ENCODE results near the gene MACROD1. TPM values are rescaled to one million over a fixed set of nuclear protein-coding genes. Genes with fewer than 3 reads are reported as not detected.

The MACROD1 gene
- polyA plus RNA-seq, 2 donors: 25.6 to 75.6 TPM

DNA sequence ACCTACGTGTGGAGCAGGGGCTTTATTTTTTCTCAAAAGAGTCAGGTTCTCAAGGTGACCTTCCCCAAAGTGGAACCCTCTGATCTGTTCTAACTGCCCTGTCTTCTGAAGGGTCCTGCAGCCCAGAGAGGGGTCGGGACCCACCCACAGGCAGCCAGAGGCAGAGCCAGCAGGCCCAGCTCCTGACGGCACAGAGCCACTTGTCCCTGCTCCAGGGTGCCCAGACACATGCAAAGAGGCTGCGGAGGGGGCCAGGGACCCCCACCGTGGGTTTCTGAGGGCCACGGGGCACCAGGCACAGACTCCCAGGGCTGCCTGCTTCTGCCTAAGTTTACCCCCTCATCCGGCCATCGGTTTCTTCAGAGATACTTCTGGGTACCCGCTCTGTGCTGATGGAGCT is 93.0 kb downstream of the MACROD1 start:
- H3K36me3 ChIP-seq (ENCODE audit: control insufficient read depth in 2 of 2, insufficient read depth in 2 of 2, low read length in 1 of 2): peaks cover 0 to 4% of the 10 kb centered on the region in 2 donors
- 89 to 91% methylated on average over 9 of the region's 9 CpGs for WGBS, 2 donors
- H3K9me3 ChIP-seq (ENCODE audit: control insufficient read depth in 2 of 2, insufficient read depth in 1 of 2, low read depth in 1 of 2, low read length in 1 of 2): no peaks in the 10 kb centered on the region
- no peaks in the 10 kb centered on the region for H3K4me1 ChIP-seq (ENCODE audit: control insufficient read depth in 2 of 2, insufficient read depth in 2 of 2, low read length in 1 of 2)
- no peak overlapping the region for H3K27ac ChIP-seq (ENCODE audit: low read depth in 2 of 2, low read length in 1 of 2)
- no peak overlapping the region for H3K4me3 ChIP-seq (ENCODE audit: low read depth in 1 of 2, low read length in 2 of 2)
- no peaks in the 10 kb centered on the region for H3K27me3 ChIP-seq (ENCODE audit: control insufficient read depth in 1 of 2, insufficient read depth in 2 of 2, low read length in 2 of 2)

DNA sequence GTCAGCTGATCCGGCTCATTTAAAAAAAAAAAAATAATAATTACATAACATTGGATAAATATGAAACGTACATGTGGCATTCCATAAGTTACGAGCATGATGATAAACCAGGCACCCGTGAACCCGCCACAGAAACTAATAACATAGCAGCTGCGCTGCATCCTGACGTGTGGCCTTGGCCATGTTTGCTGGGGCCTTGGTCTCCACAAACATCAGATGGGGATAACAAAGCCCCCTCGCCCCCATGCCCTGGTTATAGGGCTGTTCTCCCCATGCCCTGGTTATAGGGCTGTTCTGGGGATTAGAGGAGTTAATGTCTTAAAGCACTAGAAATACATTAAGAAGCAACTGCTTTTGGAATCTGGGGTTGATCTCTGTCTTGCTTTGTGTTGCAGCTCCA is 93.5 kb downstream of the MACROD1 start:
- H3K4me1 ChIP-seq (ENCODE audit: control insufficient read depth in 2 of 2, insufficient read depth in 2 of 2, low read length in 1 of 2): no peaks in the 10 kb centered on the region
- H3K27ac ChIP-seq (ENCODE audit: low read depth in 2 of 2, low read length in 1 of 2): no peak overlapping the region
- 78 to 81% methylated on average over 8 of the region's 8 CpGs for WGBS, 2 donors
- no peaks in the 10 kb centered on the region for H3K27me3 ChIP-seq (ENCODE audit: control insufficient read depth in 1 of 2, insufficient read depth in 2 of 2, low read length in 2 of 2)
- H3K4me3 ChIP-seq (ENCODE audit: low read depth in 1 of 2, low read length in 2 of 2): no peak overlapping the region
- no peaks in the 10 kb centered on the region for H3K9me3 ChIP-seq (ENCODE audit: control insufficient read depth in 2 of 2, insufficient read depth in 1 of 2, low read depth in 1 of 2, low read length in 1 of 2)
- H3K36me3 ChIP-seq (ENCODE audit: control insufficient read depth in 2 of 2, insufficient read depth in 2 of 2, low read length in 1 of 2): peaks cover 0 to 4% of the 10 kb centered on the region in 2 donors

DNA sequence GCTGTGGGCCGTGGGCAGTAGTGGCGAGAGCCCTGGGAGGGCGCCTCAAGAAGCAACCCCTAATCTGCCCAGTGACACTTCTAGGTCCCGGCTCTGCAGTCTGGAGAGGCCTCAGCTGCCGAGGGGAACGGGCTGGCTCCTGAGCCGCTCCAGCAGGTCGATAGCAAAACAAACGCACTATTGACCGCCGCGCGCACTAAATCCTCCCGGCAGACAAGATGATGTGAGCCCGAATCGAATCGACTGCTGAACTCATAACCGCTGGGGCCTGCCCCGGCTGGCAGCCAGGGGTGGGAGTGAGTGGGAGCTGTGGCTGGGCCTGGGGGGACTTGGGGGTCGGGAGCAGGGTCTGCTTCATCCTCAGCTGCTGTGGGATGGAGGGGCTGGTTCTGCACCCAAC is 94.1 kb downstream of the MACROD1 start:
- 83 to 88% methylated on average over 20 of the region's 20 CpGs for WGBS, 2 donors
- no peak overlapping the region for H3K27ac ChIP-seq (ENCODE audit: low read depth in 2 of 2, low read length in 1 of 2)
- no peaks in the 10 kb centered on the region for H3K27me3 ChIP-seq (ENCODE audit: control insufficient read depth in 1 of 2, insufficient read depth in 2 of 2, low read length in 2 of 2)
- H3K4me1 ChIP-seq (ENCODE audit: control insufficient read depth in 2 of 2, insufficient read depth in 2 of 2, low read length in 1 of 2): no peaks in the 10 kb centered on the region
- no peaks in the 10 kb centered on the region for H3K9me3 ChIP-seq (ENCODE audit: control insufficient read depth in 2 of 2, insufficient read depth in 1 of 2, low read depth in 1 of 2, low read length in 1 of 2)
- H3K4me3 ChIP-seq (ENCODE audit: low read depth in 1 of 2, low read length in 2 of 2): no peak overlapping the region
- H3K36me3 ChIP-seq (ENCODE audit: control insufficient read depth in 2 of 2, insufficient read depth in 2 of 2, low read length in 1 of 2): peaks cover 0 to 4% of the 10 kb centered on the region in 2 donors

DNA sequence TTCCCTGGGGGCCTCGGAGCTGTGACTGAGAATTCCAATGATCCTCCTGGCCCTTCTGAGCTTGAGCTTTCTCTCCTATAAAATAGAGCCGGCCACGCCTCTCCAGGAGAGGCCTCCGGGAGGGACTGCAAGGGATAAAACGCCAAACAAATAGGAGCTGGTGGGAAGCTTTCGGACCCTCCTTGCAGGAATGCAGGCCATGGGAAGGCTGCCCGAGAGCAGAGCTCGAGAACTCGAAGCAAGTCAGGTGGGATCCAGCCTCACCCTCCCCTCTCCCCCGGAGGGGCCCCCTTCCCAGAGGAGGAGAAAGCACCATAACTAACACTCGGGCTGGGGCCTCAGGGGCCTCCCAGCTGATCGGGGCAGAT is 95.6 kb downstream of the MACROD1 start:
- Histone ChIP-seq H3K36me3 (ENCODE audit: control insufficient read depth in 2 of 2, insufficient read depth in 2 of 2, low read length in 1 of 2) (no peaks in the 10 kb centered on the region), H3K27ac (ENCODE audit: low read depth in 2 of 2, low read length in 1 of 2) (no peak overlapping the region), H3K27me3 (ENCODE audit: control insufficient read depth in 1 of 2, insufficient read depth in 2 of 2, low read length in 2 of 2) (no peaks in the 10 kb centered on the region), H3K9me3 (ENCODE audit: control insufficient read depth in 2 of 2, insufficient read depth in 1 of 2, low read depth in 1 of 2, low read length in 1 of 2) (no peaks in the 10 kb centered on the region), H3K4me3 (ENCODE audit: low read depth in 1 of 2, low read length in 2 of 2) (no peak overlapping the region), H3K4me1 (ENCODE audit: control insufficient read depth in 2 of 2, insufficient read depth in 2 of 2, low read length in 1 of 2) (no peaks in the 10 kb centered on the region)
- WGBS, 2 donors: 78% methylated on average over 12 of the region's 12 CpGs

DNA sequence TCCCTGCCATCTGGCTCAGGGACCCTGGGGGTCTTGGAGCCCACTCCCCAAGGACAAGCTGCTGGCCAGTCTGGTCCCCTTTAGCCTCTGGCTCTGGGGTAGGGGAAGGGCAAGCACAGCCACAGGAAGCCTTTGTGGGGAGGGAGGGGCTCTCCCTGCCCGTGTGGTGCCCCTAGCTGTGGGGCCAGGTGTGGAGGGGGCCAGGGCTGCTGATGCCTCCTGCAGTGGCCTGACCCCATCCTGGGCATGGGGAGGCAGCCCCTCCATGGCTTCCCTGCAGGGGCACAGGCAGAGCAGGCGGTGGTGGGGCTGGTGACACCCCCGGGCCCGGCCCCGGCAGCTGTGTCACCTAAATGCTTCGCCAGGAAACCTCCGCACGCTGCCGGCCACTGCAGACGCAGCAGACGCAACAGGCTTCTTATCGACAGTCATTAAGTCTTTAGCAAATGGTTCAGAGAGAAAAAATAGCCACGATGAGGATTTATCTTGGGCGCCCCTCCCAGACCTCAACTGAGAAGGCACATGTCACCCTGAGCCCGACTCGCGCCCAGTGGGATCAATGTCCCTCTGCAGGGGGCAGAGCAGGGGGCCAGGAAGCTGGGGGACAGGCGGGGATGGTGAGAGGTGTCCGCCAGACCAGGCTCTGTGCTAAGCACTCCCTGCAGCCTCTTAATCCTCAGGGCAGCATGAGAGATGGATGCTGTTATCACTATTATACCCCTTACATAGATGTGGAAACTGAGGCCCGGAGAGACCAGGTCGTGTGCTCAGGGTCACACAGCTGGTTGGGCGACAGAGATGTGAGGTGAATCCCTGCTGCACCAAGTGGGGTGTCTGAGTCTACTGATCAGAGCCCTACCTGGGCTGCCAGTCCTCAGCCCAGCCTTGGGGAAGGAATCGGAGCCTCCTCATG is 96.3 kb downstream of the MACROD1 start:
- H3K9me3 ChIP-seq (ENCODE audit: control insufficient read depth in 2 of 2, insufficient read depth in 1 of 2, low read depth in 1 of 2, low read length in 1 of 2): no peaks in the 10 kb centered on the region
- no peaks in the 10 kb centered on the region for H3K27me3 ChIP-seq (ENCODE audit: control insufficient read depth in 1 of 2, insufficient read depth in 2 of 2, low read length in 2 of 2)
- no peak overlapping the region for H3K27ac ChIP-seq (ENCODE audit: low read depth in 2 of 2, low read length in 1 of 2)
- no peak overlapping the region for H3K4me3 ChIP-seq (ENCODE audit: low read depth in 1 of 2, low read length in 2 of 2)
- H3K4me1 ChIP-seq (ENCODE audit: control insufficient read depth in 2 of 2, insufficient read depth in 2 of 2, low read length in 1 of 2): no peaks in the 10 kb centered on the region
- WGBS, 2 donors: 81 to 86% methylated on average over 23 of the region's 23 CpGs
- H3K36me3 ChIP-seq (ENCODE audit: control insufficient read depth in 2 of 2, insufficient read depth in 2 of 2, low read length in 1 of 2): no peaks in the 10 kb centered on the region

DNA sequence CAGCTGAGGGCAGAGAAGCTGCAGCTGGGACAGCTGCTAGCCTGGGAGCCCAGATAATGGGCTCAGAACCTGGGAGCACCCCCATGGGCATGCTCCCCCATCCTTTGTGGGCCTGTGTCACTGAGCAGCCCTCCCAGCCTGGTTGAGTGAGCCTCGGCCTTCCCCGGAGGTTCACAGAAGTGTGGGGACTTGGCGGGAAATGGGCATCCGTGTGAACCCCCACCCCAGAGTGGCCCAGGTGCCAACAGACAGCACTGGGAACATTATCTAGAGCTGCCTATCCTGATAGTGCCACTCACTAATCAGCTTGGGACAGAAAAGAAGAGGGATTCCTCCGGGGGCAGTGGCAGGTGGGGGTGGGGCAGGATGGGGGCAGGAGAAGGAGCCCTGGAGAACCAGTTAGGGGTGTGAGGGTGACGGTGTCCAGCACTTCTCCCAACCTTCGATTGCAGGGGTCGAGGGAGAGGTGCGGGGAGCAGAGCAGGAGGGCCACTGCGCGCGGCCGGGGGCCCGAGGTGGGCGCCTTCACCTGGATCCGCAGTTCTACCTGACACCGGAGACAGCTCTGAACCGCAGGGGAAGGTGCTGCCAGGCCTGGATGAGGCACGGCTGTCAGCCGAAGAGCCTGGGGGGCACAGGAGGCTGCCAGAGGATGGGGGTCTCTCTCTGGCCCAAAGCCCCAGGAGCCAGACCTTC is 97.1 kb downstream of the MACROD1 start:
- WGBS, 2 donors: 92 to 93% methylated on average over 20 of the region's 20 CpGs
- H3K4me1 ChIP-seq (ENCODE audit: control insufficient read depth in 2 of 2, insufficient read depth in 2 of 2, low read length in 1 of 2): no peaks in the 10 kb centered on the region
- no peaks in the 10 kb centered on the region for H3K27me3 ChIP-seq (ENCODE audit: control insufficient read depth in 1 of 2, insufficient read depth in 2 of 2, low read length in 2 of 2)
- no peaks in the 10 kb centered on the region for H3K9me3 ChIP-seq (ENCODE audit: control insufficient read depth in 2 of 2, insufficient read depth in 1 of 2, low read depth in 1 of 2, low read length in 1 of 2)
- H3K4me3 ChIP-seq (ENCODE audit: low read depth in 1 of 2, low read length in 2 of 2): no peak overlapping the region
- H3K36me3 ChIP-seq (ENCODE audit: control insufficient read depth in 2 of 2, insufficient read depth in 2 of 2, low read length in 1 of 2): no peaks in the 10 kb centered on the region
- no peak overlapping the region for H3K27ac ChIP-seq (ENCODE audit: low read depth in 2 of 2, low read length in 1 of 2)

DNA sequence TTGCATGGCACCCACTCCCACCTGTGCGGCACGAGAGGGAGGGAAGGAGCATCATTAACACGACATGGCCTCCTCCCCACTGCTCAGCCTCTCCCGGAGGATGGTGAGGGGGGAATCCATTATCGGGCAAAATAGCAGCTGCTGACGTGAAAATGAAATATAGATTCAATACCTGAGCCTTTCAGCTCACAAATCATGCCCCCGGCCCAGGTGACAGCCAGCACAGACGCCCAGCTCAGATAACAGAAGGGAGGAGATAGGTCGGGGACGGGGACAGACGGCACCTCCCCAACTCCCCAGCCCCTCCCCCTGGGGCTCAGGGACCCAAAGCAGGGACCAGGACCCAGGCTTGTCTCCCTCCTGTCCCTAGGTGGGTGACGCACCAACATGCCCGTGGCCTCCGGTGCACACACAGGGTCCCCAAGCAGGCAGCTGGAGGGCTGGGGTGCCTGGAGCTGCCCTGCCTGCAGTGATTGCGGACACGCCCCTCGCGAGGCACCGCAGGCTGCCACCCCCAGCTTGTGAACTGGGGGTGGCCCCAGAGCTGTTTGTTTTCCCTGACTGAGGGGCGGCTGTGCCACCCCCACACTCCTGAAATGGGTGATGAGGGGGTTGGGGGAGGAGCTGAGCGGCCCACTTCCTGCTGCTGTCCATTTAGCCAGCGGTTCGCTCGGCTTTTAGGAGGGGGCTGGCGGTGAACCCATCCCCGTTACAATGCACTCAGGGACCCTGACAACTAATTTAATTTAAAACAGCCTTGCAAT is 98.5 kb downstream of the MACROD1 start:
- no peak overlapping the region for H3K4me3 ChIP-seq (ENCODE audit: low read depth in 1 of 2, low read length in 2 of 2)
- H3K27ac ChIP-seq (ENCODE audit: low read depth in 2 of 2, low read length in 1 of 2): no peak overlapping the region
- no peaks in the 10 kb centered on the region for H3K36me3 ChIP-seq (ENCODE audit: control insufficient read depth in 2 of 2, insufficient read depth in 2 of 2, low read length in 1 of 2)
- no peaks in the 10 kb centered on the region for H3K9me3 ChIP-seq (ENCODE audit: control insufficient read depth in 2 of 2, insufficient read depth in 1 of 2, low read depth in 1 of 2, low read length in 1 of 2)
- WGBS, 2 donors: 73% methylated on average over 26 of the region's 26 CpGs
- H3K27me3 ChIP-seq (ENCODE audit: control insufficient read depth in 1 of 2, insufficient read depth in 2 of 2, low read length in 2 of 2): no peaks in the 10 kb centered on the region
- H3K4me1 ChIP-seq (ENCODE audit: control insufficient read depth in 2 of 2, insufficient read depth in 2 of 2, low read length in 1 of 2): no peaks in the 10 kb centered on the region

DNA sequence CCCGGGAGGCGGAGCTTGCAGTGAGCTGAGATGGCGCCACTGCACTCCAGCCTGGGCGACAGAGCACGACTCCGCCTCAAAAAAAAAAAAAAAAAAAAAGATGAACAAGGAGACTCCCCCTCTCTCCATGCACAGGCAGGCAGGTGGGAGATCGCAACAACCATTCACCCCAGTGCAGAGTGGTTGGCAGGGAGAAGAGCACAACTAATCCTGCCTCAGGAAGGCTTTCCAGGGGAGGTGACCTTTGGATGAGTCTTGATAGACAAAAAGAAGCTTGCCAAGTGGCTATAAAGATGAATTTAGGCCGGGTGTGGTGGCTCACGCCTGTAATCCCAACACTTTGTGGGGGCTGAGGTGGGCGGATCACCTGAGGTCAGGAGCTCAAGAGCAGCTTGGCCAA is 100.2 kb downstream of the MACROD1 start:
- no peak overlapping the region for H3K27ac ChIP-seq (ENCODE audit: low read depth in 2 of 2, low read length in 1 of 2)
- no peaks in the 10 kb centered on the region for H3K36me3 ChIP-seq (ENCODE audit: control insufficient read depth in 2 of 2, insufficient read depth in 2 of 2, low read length in 1 of 2)
- WGBS, 2 donors: 91 to 92% methylated on average over 10 of the region's 10 CpGs
- H3K9me3 ChIP-seq (ENCODE audit: control insufficient read depth in 2 of 2, insufficient read depth in 1 of 2, low read depth in 1 of 2, low read length in 1 of 2): no peaks in the 10 kb centered on the region
- H3K4me3 ChIP-seq (ENCODE audit: low read depth in 1 of 2, low read length in 2 of 2): no peak overlapping the region
- peaks cover 3 to 4% of the 10 kb centered on the region in 2 donors for H3K4me1 ChIP-seq (ENCODE audit: control insufficient read depth in 2 of 2, insufficient read depth in 2 of 2, low read length in 1 of 2)
- peaks cover 0 to 3% of the 10 kb centered on the region in 2 donors for H3K27me3 ChIP-seq (ENCODE audit: control insufficient read depth in 1 of 2, insufficient read depth in 2 of 2, low read length in 2 of 2)

DNA sequence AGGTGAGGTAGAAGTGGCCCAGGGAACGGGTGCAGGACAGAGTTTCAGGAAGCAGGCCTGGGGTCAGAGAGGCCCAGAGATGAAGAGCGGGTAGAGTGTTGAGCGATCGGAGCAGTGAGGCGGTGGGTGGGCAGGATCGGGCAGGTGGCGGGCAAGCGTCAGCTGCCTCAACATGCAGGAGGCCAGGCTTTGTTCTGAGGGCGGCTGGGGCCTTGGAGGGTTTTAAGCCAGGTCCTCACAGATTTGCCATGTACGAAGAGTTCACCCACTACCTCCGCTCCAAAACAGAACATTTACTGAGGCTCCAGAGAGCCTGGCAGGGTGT is 100.8 kb downstream of the MACROD1 start:
- Histone ChIP-seq H3K36me3 (ENCODE audit: control insufficient read depth in 2 of 2, insufficient read depth in 2 of 2, low read length in 1 of 2) (no peaks in the 10 kb centered on the region), H3K9me3 (ENCODE audit: control insufficient read depth in 2 of 2, insufficient read depth in 1 of 2, low read depth in 1 of 2, low read length in 1 of 2) (no peaks in the 10 kb centered on the region), H3K27ac (ENCODE audit: low read depth in 2 of 2, low read length in 1 of 2) (no peak overlapping the region), H3K4me1 (ENCODE audit: control insufficient read depth in 2 of 2, insufficient read depth in 2 of 2, low read length in 1 of 2) (peaks cover 3 to 4% of the 10 kb centered on the region in 2 donors), H3K27me3 (ENCODE audit: control insufficient read depth in 1 of 2, insufficient read depth in 2 of 2, low read length in 2 of 2) (peaks cover 0 to 3% of the 10 kb centered on the region in 2 donors), H3K4me3 (ENCODE audit: low read depth in 1 of 2, low read length in 2 of 2) (no peak overlapping the region)
- 65 to 75% methylated on average over 11 of the region's 11 CpGs for WGBS, 2 donors
